ENCODE data around the gene TADA3. TPM values are rescaled to one million over a fixed set of nuclear protein-coding genes. Genes with fewer than 3 reads are reported as not detected.

The TADA3 gene
- polyA plus RNA-seq, 2 donors: 22.9 to 29.9 TPM

DNA sequence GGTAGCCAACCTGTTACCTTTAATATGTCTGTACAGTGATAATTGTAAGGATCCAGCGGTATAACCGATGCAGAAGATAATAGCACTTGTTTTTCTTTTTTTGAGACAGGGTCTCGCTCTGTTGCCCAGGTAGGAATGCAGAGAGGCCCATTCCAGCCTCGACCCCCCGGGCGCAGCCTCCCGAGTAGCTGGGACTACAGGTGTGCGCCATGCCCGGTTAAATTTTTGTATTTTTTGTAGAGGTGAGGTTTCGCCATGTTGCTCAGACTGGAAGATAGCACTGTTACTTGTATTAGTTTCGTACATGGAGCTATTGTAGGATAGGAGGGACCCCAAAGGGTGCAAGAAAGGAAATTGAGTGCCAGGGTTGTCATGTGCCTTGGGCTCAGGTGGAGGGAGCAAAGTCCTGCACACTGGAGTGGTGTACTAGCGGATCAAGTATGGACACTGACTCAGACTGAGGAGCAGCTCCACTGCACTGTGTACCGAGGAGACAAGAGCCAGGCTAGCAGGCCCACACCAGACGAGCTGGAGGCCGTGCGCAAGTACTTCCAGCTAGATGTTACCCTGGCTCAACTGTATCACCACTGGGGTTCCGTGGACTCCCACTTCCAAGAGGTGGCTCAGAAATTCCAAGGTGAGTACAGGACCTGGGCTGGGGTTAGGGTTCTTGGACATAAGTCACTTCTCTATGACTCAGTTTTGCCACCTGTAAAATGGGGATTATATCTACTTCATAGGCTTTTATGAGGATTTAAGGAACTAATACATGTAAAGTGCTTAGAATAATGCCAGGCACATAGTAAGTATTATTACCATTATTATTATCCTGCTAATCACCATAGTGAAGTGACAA, 41.5 kb downstream of the TADA3 start:
- Histone ChIP-seq H3K27ac (ENCODE audit: low read depth in 2 of 2, low read length in 1 of 2) (peak overlapping the region; percentile 94 to 96), H3K27me3 (ENCODE audit: control insufficient read depth in 1 of 2, insufficient read depth in 2 of 2, low read length in 2 of 2) (no peaks in the 10 kb centered on the region), H3K4me3 (ENCODE audit: low read depth in 1 of 2, low read length in 2 of 2) (peak overlapping the region; percentile 58 to 61), H3K36me3 (ENCODE audit: control insufficient read depth in 2 of 2, insufficient read depth in 2 of 2, low read length in 1 of 2) (peaks cover 5 to 14% of the 10 kb centered on the region in 2 donors), H3K9me3 (ENCODE audit: control insufficient read depth in 2 of 2, insufficient read depth in 1 of 2, low read depth in 1 of 2, low read length in 1 of 2) (no peaks in the 10 kb centered on the region), H3K4me1 (ENCODE audit: control insufficient read depth in 2 of 2, insufficient read depth in 2 of 2, low read length in 1 of 2) (peaks cover 2 to 15% of the 10 kb centered on the region in 2 donors)
- WGBS, 2 donors: 37 to 38% methylated on average over 17 of the region's 17 CpGs

DNA sequence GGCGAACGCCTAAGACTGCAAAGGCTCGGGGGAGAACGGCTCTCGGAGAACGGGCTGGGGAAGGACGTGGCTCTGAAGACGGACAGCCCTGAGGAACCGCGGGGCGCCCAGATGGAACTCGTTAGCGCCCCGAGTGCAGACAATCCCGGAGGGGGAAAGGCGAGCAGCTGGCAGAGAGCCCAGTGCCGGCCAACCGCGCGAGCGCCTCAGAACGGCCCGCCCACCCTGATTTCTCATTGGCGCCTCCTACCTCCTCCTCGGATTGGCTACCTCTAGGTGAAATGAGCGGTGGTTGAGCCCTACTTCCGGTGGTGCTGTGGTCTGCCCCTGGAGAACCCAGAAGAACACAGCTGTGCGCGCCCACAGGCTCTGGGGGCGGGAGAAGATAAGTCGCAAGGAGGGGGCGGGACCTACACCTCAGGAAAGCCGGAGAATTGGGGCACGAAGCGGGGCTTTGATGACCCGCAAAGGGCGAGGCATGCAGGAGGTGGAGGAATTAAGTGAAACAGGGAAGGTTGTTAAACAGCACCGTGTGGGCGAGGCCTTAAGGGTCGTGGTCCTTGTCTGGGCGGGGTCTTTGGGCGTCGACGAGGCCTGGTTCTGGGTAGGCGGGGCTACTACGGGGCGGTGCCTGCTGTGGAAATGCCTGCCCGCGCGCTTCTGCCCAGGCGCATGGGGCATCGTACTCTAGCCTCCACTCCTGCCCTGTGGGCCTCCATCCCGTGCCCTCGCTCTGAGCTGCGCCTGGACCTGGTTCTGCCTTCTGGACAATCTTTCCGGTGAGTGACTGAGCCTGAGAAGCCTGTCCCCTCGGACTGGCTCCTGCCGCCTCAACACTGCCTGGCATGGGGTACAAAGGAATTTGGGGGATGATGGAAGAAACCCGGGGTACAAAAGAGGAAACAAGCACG, 42.4 kb downstream of the TADA3 start, which contains the start of gene OGG1:
OGG1 (plus strand) TSS at position 308 of the 911 bp plus-strand sequence; CDS start at position 643, 335 bp downstream.
- Histone ChIP-seq H3K36me3 (ENCODE audit: control insufficient read depth in 2 of 2, insufficient read depth in 2 of 2, low read length in 1 of 2) (peaks cover 8 to 21% of the 10 kb centered on the region in 2 donors), H3K4me1 (ENCODE audit: control insufficient read depth in 2 of 2, insufficient read depth in 2 of 2, low read length in 1 of 2) (peaks cover 2 to 15% of the 10 kb centered on the region in 2 donors), H3K4me3 (ENCODE audit: low read depth in 1 of 2, low read length in 2 of 2) (peak within 1 kb of the TSS; percentile 58 to 61), H3K27ac (ENCODE audit: low read depth in 2 of 2, low read length in 1 of 2) (peak within 1 kb of the TSS; percentile 94 to 96), H3K9me3 (ENCODE audit: control insufficient read depth in 2 of 2, insufficient read depth in 1 of 2, low read depth in 1 of 2, low read length in 1 of 2) (no peaks in the 10 kb centered on the region), H3K27me3 (ENCODE audit: control insufficient read depth in 1 of 2, insufficient read depth in 2 of 2, low read length in 2 of 2) (no peaks in the 10 kb centered on the region)
- WGBS, 2 donors: 0% methylated on average over 56 to 60 of the region's 60 CpGs

DNA sequence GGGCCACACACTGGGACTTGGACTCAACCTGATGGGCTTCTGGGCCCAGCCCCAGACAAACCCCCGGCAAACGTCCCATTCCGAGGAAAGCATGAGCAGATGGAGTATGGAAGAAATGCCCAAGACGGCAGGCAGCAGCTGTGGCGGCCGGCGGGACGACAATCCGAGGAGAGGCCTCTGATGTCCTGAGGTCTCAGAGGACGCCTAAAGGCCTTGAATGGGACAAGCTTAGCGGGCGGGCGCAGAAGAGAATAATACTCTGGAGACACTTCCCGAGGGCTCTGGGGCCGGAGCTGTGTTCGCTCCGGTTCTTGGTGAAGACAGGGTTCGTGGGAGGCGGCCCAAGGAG, 43.0 kb downstream of the TADA3 start:
- Histone ChIP-seq H3K36me3 (ENCODE audit: control insufficient read depth in 2 of 2, insufficient read depth in 2 of 2, low read length in 1 of 2) (peaks cover 9 to 25% of the 10 kb centered on the region in 2 donors), H3K4me3 (ENCODE audit: low read depth in 1 of 2, low read length in 2 of 2) (peak overlapping the region; percentile 58 to 61)

DNA sequence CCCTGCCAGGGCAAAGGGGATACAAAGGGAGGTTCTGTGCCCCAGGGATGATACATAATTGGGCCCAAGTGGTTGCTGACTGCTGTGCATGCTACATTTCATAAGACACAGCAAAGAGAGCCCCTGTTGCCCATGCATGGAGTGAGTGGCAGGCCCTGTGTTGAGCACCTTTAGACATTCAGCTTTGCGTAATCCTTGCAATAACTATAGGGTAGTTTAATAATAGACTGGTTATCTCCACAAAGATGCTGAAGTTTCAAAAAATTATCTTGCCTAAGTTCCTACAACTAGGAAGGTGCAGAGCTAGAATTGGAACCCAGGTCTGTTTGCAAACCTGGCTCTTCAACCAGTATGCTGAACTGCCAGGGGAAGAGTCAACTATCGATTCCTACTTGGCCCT, 44.2 kb downstream of the TADA3 start:
- no peak overlapping the region for H3K27ac ChIP-seq (ENCODE audit: low read depth in 2 of 2, low read length in 1 of 2)
- peaks cover 2 to 11% of the 10 kb centered on the region in 2 donors for H3K4me1 ChIP-seq (ENCODE audit: control insufficient read depth in 2 of 2, insufficient read depth in 2 of 2, low read length in 1 of 2)
- no peaks in the 10 kb centered on the region for H3K27me3 ChIP-seq (ENCODE audit: control insufficient read depth in 1 of 2, insufficient read depth in 2 of 2, low read length in 2 of 2)
- H3K9me3 ChIP-seq (ENCODE audit: control insufficient read depth in 2 of 2, insufficient read depth in 1 of 2, low read depth in 1 of 2, low read length in 1 of 2): no peaks in the 10 kb centered on the region
- H3K4me3 ChIP-seq (ENCODE audit: low read depth in 1 of 2, low read length in 2 of 2): no peak overlapping the region
- 94 to 96% methylated on average over 2 of the region's 2 CpGs for WGBS, 2 donors
- H3K36me3 ChIP-seq (ENCODE audit: control insufficient read depth in 2 of 2, insufficient read depth in 2 of 2, low read length in 1 of 2): peaks cover 20 to 33% of the 10 kb centered on the region in 2 donors

More for the DNA sequence above, 43.0 kb downstream of the TADA3 start:
- Histone ChIP-seq H3K9me3 (ENCODE audit: control insufficient read depth in 2 of 2, insufficient read depth in 1 of 2, low read depth in 1 of 2, low read length in 1 of 2) (no peaks in the 10 kb centered on the region), H3K27me3 (ENCODE audit: control insufficient read depth in 1 of 2, insufficient read depth in 2 of 2, low read length in 2 of 2) (no peaks in the 10 kb centered on the region), H3K27ac (ENCODE audit: low read depth in 2 of 2, low read length in 1 of 2) (peak overlapping the region; percentile 94 to 96), H3K4me1 (ENCODE audit: control insufficient read depth in 2 of 2, insufficient read depth in 2 of 2, low read length in 1 of 2) (peaks cover 2 to 11% of the 10 kb centered on the region in 2 donors)
- 7 to 8% methylated on average over 19 of the region's 19 CpGs for WGBS, 2 donors

DNA sequence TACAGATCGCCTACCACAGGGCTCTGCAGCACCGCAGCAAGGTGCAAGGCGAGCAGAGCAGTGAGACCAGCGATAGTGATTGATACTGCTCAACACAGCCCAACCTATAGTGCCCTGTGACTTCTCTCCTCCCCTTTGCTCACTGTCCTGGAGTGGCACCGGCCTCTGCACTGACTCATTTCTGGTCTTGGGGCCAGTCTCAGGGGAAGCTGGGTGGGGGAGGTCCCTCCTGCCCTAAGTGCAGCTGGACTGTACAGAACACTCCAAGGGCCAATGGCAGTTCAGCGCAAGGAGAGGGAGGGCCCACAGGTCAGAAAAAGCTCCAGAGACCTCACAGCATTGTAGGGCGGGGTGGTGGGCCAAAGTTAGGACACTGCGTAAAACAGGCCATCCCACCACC, 45.0 kb downstream of the TADA3 start:
- Histone ChIP-seq H3K4me3 (ENCODE audit: low read depth in 1 of 2, low read length in 2 of 2) (no peak overlapping the region), H3K27me3 (ENCODE audit: control insufficient read depth in 1 of 2, insufficient read depth in 2 of 2, low read length in 2 of 2) (no peaks in the 10 kb centered on the region), H3K36me3 (ENCODE audit: control insufficient read depth in 2 of 2, insufficient read depth in 2 of 2, low read length in 1 of 2) (peaks cover 28 to 39% of the 10 kb centered on the region in 2 donors), H3K4me1 (ENCODE audit: control insufficient read depth in 2 of 2, insufficient read depth in 2 of 2, low read length in 1 of 2) (peaks cover 2 to 11% of the 10 kb centered on the region in 2 donors), H3K9me3 (ENCODE audit: control insufficient read depth in 2 of 2, insufficient read depth in 1 of 2, low read depth in 1 of 2, low read length in 1 of 2) (no peaks in the 10 kb centered on the region), H3K27ac (ENCODE audit: low read depth in 2 of 2, low read length in 1 of 2) (no peak overlapping the region)
- WGBS, 2 donors: 90% methylated on average over 8 of the region's 8 CpGs

DNA sequence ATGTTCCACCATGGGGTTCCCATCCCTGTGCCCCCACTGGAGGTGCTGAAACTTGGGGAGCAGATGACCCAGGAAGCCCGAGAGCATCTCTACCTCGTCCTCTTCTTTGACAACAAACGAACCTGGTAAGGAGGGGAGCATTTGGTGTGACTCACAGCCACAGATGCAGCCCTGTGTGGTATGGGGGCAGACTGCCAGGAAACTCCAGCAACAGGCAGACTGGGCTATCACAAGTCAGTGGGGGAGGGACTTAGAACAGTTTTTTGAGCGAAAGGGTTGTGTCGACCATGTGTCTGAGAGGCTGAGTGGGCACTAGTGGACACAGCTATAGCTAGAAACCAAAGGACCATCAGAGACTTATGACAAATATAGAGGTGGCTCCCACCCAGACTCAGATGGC, 45.9 kb downstream of the TADA3 start:
- Histone ChIP-seq H3K27me3 (ENCODE audit: control insufficient read depth in 1 of 2, insufficient read depth in 2 of 2, low read length in 2 of 2) (no peaks in the 10 kb centered on the region), H3K9me3 (ENCODE audit: control insufficient read depth in 2 of 2, insufficient read depth in 1 of 2, low read depth in 1 of 2, low read length in 1 of 2) (no peaks in the 10 kb centered on the region), H3K4me1 (ENCODE audit: control insufficient read depth in 2 of 2, insufficient read depth in 2 of 2, low read length in 1 of 2) (peaks cover 2 to 6% of the 10 kb centered on the region in 2 donors), H3K36me3 (ENCODE audit: control insufficient read depth in 2 of 2, insufficient read depth in 2 of 2, low read length in 1 of 2) (peaks cover 30 to 45% of the 10 kb centered on the region in 2 donors), H3K4me3 (ENCODE audit: low read depth in 1 of 2, low read length in 2 of 2) (no peak overlapping the region), H3K27ac (ENCODE audit: low read depth in 2 of 2, low read length in 1 of 2) (no peak overlapping the region)
- WGBS, 2 donors: 68 to 70% methylated on average over 5 of the region's 5 CpGs

DNA sequence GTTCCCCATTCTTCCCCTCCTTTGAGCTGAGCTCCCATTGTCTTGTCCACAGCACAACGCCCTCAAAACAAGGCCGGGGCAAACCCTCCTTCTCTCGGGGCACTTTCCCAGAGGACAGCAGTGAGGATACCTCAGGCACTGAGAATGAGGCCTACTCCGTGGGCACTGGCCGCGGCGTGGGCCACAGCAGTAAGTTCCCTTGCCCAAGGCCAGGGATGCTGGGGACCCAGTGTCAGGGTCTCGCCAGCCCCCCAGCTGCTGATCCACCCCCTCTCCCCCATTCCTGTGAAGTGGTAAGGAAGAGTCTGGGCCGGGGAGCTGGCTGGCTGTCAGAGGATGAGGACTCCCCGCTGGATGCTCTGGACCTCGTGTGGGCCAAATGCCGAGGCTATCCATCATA, 46.8 kb downstream of the TADA3 start:
- Histone ChIP-seq H3K4me1 (ENCODE audit: control insufficient read depth in 2 of 2, insufficient read depth in 2 of 2, low read length in 1 of 2) (peaks cover under 1 to 2% of the 10 kb centered on the region in 2 donors), H3K36me3 (ENCODE audit: control insufficient read depth in 2 of 2, insufficient read depth in 2 of 2, low read length in 1 of 2) (peaks cover 35 to 49% of the 10 kb centered on the region in 2 donors), H3K9me3 (ENCODE audit: control insufficient read depth in 2 of 2, insufficient read depth in 1 of 2, low read depth in 1 of 2, low read length in 1 of 2) (no peaks in the 10 kb centered on the region), H3K27ac (ENCODE audit: low read depth in 2 of 2, low read length in 1 of 2) (no peak overlapping the region), H3K4me3 (ENCODE audit: low read depth in 1 of 2, low read length in 2 of 2) (no peak overlapping the region), H3K27me3 (ENCODE audit: control insufficient read depth in 1 of 2, insufficient read depth in 2 of 2, low read length in 2 of 2) (no peaks in the 10 kb centered on the region)
- 95 to 96% methylated on average over 12 of the region's 12 CpGs for WGBS, 2 donors

DNA sequence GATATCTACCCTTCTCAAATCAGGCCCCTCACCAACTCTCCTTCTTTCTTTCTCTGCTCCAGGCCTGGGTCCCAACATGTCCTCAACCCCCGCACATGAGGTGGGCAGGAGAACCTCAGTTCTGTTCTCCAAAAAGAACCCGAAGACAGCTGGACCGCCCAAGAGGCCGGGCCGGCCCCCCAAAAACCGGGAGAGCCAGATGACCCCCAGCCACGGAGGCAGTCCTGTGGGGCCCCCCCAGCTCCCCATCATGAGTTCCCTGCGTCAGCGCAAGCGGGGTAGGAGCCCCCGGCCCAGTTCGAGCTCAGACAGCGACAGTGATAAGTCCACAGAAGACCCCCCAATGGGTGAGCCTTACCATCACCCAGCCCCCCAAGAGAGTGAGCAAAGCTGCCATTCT, 48.1 kb downstream of the TADA3 start:
- peaks cover under 1 to 1% of the 10 kb centered on the region in 2 donors for H3K4me1 ChIP-seq (ENCODE audit: control insufficient read depth in 2 of 2, insufficient read depth in 2 of 2, low read length in 1 of 2)
- no peaks in the 10 kb centered on the region for H3K27me3 ChIP-seq (ENCODE audit: control insufficient read depth in 1 of 2, insufficient read depth in 2 of 2, low read length in 2 of 2)
- H3K27ac ChIP-seq (ENCODE audit: low read depth in 2 of 2, low read length in 1 of 2): no peak overlapping the region
- WGBS, 2 donors: 96 to 98% methylated on average over 12 to 13 of the region's 13 CpGs
- no peak overlapping the region for H3K4me3 ChIP-seq (ENCODE audit: low read depth in 1 of 2, low read length in 2 of 2)
- H3K9me3 ChIP-seq (ENCODE audit: control insufficient read depth in 2 of 2, insufficient read depth in 1 of 2, low read depth in 1 of 2, low read length in 1 of 2): no peaks in the 10 kb centered on the region
- H3K36me3 ChIP-seq (ENCODE audit: control insufficient read depth in 2 of 2, insufficient read depth in 2 of 2, low read length in 1 of 2): peaks cover 45 to 58% of the 10 kb centered on the region in 2 donors

DNA sequence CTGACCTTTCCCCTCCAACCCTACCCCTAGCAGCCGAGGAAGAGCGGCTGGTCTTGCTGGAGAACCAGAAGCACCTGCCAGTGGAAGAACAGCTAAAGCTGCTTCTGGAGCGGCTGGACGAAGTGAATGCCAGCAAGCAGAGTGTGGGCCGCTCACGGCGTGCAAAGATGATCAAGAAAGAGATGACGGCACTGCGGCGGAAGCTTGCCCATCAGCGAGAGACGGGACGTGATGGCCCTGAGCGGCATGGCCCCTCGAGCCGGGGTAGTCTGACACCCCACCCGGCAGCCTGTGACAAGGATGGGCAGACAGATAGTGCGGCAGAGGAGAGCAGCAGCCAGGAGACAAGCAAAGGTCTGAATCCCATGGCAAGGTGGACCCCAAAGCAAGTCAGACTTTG, 48.7 kb downstream of the TADA3 start:
- H3K27ac ChIP-seq (ENCODE audit: low read depth in 2 of 2, low read length in 1 of 2): no peak overlapping the region
- H3K36me3 ChIP-seq (ENCODE audit: control insufficient read depth in 2 of 2, insufficient read depth in 2 of 2, low read length in 1 of 2): peaks cover 45 to 63% of the 10 kb centered on the region in 2 donors

More for the DNA sequence above, 48.7 kb downstream of the TADA3 start:
- Histone ChIP-seq H3K9me3 (ENCODE audit: control insufficient read depth in 2 of 2, insufficient read depth in 1 of 2, low read depth in 1 of 2, low read length in 1 of 2) (no peaks in the 10 kb centered on the region), H3K27me3 (ENCODE audit: control insufficient read depth in 1 of 2, insufficient read depth in 2 of 2, low read length in 2 of 2) (no peaks in the 10 kb centered on the region), H3K4me3 (ENCODE audit: low read depth in 1 of 2, low read length in 2 of 2) (no peak overlapping the region), H3K4me1 (ENCODE audit: control insufficient read depth in 2 of 2, insufficient read depth in 2 of 2, low read length in 1 of 2) (peaks cover 0 to 2% of the 10 kb centered on the region in 2 donors)
- 95 to 97% methylated on average over 18 of the region's 18 CpGs for WGBS, 2 donors

All from esophagus (tissue), 2 donors.